Measurements from ENCODE around the gene IFNGR2.

DNA sequence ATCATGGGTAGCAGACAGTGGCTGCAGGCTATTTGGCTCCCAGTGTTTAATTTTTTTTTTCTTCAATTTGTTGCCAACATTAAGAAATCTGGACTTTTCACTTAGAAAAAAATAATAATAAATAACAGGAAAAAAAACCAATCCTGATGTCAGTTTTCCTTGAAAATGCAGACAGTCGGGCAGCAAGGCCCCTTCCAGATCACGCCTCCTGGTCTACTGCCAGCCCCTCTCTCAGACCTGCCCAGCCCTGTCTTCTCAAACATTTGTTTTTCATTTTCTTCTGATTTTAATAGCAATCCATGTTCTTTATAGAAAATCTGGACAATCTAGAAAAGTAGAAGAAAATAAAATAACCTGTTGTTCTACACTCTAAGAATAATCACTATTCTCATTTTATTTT, 15.5 kb downstream of the IFNGR2 start:
- TF ChIP-seq, protein P1, sequence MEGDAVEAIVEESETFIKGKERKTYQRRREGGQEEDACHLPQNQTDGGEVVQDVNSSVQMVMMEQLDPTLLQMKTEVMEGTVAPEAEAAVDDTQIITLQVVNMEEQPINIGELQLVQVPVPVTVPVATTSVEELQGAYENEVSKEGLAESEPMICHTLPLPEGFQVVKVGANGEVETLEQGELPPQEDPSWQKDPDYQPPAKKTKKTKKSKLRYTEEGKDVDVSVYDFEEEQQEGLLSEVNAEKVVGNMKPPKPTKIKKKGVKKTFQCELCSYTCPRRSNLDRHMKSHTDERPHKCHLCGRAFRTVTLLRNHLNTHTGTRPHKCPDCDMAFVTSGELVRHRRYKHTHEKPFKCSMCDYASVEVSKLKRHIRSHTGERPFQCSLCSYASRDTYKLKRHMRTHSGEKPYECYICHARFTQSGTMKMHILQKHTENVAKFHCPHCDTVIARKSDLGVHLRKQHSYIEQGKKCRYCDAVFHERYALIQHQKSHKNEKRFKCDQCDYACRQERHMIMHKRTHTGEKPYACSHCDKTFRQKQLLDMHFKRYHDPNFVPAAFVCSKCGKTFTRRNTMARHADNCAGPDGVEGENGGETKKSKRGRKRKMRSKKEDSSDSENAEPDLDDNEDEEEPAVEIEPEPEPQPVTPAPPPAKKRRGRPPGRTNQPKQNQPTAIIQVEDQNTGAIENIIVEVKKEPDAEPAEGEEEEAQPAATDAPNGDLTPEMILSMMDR (IDR thresholded peaks at IDR 0.05) = no peak
- no peak for TF ChIP-seq POLR2A (IDR thresholded peaks at IDR 0.05)

Measured in Peyer's patch (tissue), 4 donors.